ENCODE measurements around the gene C19orf47. TPM values are rescaled to one million over a fixed set of nuclear protein-coding genes. Genes with fewer than 3 reads are reported as not detected.

The C19orf47 gene
- total RNA-seq, 1 donor from 2014 or later, result 10.6 TPM

DNA sequence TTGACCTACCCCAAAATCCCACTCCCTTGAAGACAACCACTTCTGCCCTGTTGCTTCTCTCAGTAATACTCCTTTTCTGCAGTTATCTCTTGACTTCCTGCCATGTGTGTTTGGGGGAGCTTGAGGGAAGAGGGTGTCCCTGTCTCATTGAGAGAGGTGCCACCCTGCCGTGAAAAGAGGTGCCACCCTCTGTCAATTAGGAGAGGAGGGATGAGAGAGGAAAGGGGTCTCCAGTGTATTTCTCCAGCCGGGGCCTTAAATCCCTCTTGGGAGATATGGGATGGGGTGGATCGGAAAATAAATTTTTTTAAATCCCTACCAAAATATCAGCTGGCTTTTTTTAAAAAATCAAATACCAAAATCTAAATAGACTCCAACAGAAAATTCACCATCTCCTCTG is 16.8 kb upstream of the C19orf47 start:
- H3K9me3 Mint-ChIP-seq, result no peaks in the 10 kb centered on the region
- H3F3A ChIP-seq (ENCODE audit: low read depth), result peaks cover 10% of the 10 kb centered on the region
- H3K27me3 Mint-ChIP-seq (ENCODE audit: insufficient read depth, low read depth), result no peaks in the 10 kb centered on the region

GRCh38 chr19:40363069-40363468 is 14.9 kb upstream of the C19orf47 start:
- Histone ChIP-seq H3K36me3 (no peaks in the 10 kb centered on the region), H3K4me1 (peaks cover 11% of the 10 kb centered on the region), H3F3A (ENCODE audit: low read depth) (peaks cover 10% of the 10 kb centered on the region), H3K27ac (no peak overlapping the region), H3K9me3 (ENCODE audit: low read depth) (no peaks in the 10 kb centered on the region), H3K4me3 (no peak overlapping the region), H3K27me3 (no peaks in the 10 kb centered on the region), H3K9ac (no peak overlapping the region), H3K79me2 (ENCODE audit: low read depth) (no peaks in the 10 kb centered on the region), H3K4me2 (no peak overlapping the region), H2AFZ (replicated peaks) (no peak overlapping the region), H4K20me1 (ENCODE audit: low read depth) (peaks cover 17% of the 10 kb centered on the region)
- peaks cover 23% of the 10 kb centered on the region for H3K4me1 Mint-ChIP-seq
- H3K36me3 Mint-ChIP-seq, result no peaks in the 10 kb centered on the region
- H3K27me3 Mint-ChIP-seq (ENCODE audit: insufficient read depth, low read depth), result no peaks in the 10 kb centered on the region
- TF ChIP-seq EZH2phosphoT487 (IDR thresholded peaks at IDR 0.05) (no peak), EZH2 (IDR thresholded peaks at IDR 0.05) (no peak), CTCF (IDR thresholded peaks at IDR 0.05) (no peak)
- H3K4me3 Mint-ChIP-seq, result no peak overlapping the region
- no peaks in the 10 kb centered on the region for H3K9me3 Mint-ChIP-seq
- no peak for DNase-seq (ENCODE audit: low spot score)
- H3K27ac Mint-ChIP-seq, result no peak overlapping the region

More for the DNA sequence above, 16.8 kb upstream of the C19orf47 start:
- TF ChIP-seq CTCF (IDR thresholded peaks at IDR 0.05) (no peak), EZH2phosphoT487 (IDR thresholded peaks at IDR 0.05) (no peak), EZH2 (IDR thresholded peaks at IDR 0.05) (no peak)
- Mint-ChIP-seq H3K4me1 (peaks cover 24% of the 10 kb centered on the region), H3K4me3 (peak overlapping the region; percentile 90), H3K27ac (peak overlapping the region; percentile 82), H3K36me3 (no peaks in the 10 kb centered on the region)
- Histone ChIP-seq H3K4me2 (peak overlapping the region; percentile 90), H3K27me3 (no peaks in the 10 kb centered on the region), H4K20me1 (ENCODE audit: low read depth) (peaks cover 18% of the 10 kb centered on the region), H2AFZ (replicated peaks) (no peak overlapping the region), H3K9ac (no peak overlapping the region), H3K79me2 (ENCODE audit: low read depth) (no peaks in the 10 kb centered on the region), H3K9me3 (ENCODE audit: low read depth) (no peaks in the 10 kb centered on the region), H3K4me1 (peaks cover 11% of the 10 kb centered on the region), H3K36me3 (no peaks in the 10 kb centered on the region), H3K27ac (no peak overlapping the region), H3K4me3 (peak overlapping the region; percentile 70)
- no peak for DNase-seq (ENCODE audit: low spot score)

GRCh38 chr19:40362160-40362559 is 14.0 kb upstream of the C19orf47 start:
- H3K4me3 Mint-ChIP-seq, result no peak overlapping the region
- no peak overlapping the region for H2AFZ ChIP-seq (replicated peaks)
- DNase-seq (ENCODE audit: low spot score), result no peak
- H3K36me3 Mint-ChIP-seq, result no peaks in the 10 kb centered on the region
- H3K36me3 ChIP-seq, result no peaks in the 10 kb centered on the region
- no peak overlapping the region for H3K27ac ChIP-seq
- TF ChIP-seq EZH2phosphoT487 (IDR thresholded peaks at IDR 0.05) (no peak), CTCF (IDR thresholded peaks at IDR 0.05) (no peak), EZH2 (IDR thresholded peaks at IDR 0.05) (no peak)
- no peaks in the 10 kb centered on the region for H3K9me3 ChIP-seq (ENCODE audit: low read depth)
- peaks cover 9% of the 10 kb centered on the region for H4K20me1 ChIP-seq (ENCODE audit: low read depth)
- H3K4me2 ChIP-seq, result no peak overlapping the region
- H3K79me2 ChIP-seq (ENCODE audit: low read depth), result no peaks in the 10 kb centered on the region
- peaks cover 28% of the 10 kb centered on the region for H3K4me1 Mint-ChIP-seq
- no peaks in the 10 kb centered on the region for H3K9me3 Mint-ChIP-seq
- peaks cover 11% of the 10 kb centered on the region for H3K4me1 ChIP-seq
- no peak overlapping the region for H3K4me3 ChIP-seq
- peak overlapping the region; percentile 90 for H3K27ac Mint-ChIP-seq
- H3K9ac ChIP-seq, result no peak overlapping the region
- no peaks in the 10 kb centered on the region for H3K27me3 Mint-ChIP-seq (ENCODE audit: insufficient read depth, low read depth)
- H3F3A ChIP-seq (ENCODE audit: low read depth), result peaks cover 10% of the 10 kb centered on the region
- no peaks in the 10 kb centered on the region for H3K27me3 ChIP-seq

Measured in neural progenitor cell (in vitro differentiated cells).